Activated CD4-positive, alpha-beta T cell treated with anti-CD3 and anti-CD28 coated beads, Interleukin-2, amount 50 U/mL, for 16 hours (primary cell): Measurements from ENCODE around the gene PLEKHG2.
A peak's percentile ranks its signal among the peaks of the same experiment; 100 is the strongest.
"Not testable (repeated sequence)": the region's sequence is repeated elsewhere in the genome, so short reads cannot be mapped to it uniquely, and the experiment has no call there.

Experiments used
- DNase-seq: peaks from one replicate; pipeline ENCODE4 v3.0.0-alpha.2; 2020

Gene PLEKHG2

GRCh38 chr19:39424934-39425333 is 12.5 kb downstream of the PLEKHG2 start:
- no peak for DNase-seq

DNA sequence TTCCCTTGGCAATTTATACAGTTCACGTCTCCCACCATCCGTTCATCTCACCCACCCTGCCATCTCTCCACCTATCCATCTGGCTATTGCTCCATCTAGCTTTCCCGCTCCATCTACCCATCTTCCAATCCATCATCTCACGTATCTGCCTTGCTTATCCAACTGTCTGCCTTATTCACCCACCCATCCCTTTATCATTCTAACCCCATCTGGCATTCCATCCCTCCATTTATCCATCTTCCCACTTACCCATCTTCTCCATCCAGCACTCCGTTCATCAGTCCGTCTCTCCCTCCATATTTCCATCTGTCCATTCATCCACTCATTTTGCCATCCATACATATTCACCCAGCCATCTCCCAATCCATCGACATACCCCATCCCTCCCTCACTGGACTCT is 13.3 kb downstream of the PLEKHG2 start:
- DNase-seq, result no peak

DNA sequence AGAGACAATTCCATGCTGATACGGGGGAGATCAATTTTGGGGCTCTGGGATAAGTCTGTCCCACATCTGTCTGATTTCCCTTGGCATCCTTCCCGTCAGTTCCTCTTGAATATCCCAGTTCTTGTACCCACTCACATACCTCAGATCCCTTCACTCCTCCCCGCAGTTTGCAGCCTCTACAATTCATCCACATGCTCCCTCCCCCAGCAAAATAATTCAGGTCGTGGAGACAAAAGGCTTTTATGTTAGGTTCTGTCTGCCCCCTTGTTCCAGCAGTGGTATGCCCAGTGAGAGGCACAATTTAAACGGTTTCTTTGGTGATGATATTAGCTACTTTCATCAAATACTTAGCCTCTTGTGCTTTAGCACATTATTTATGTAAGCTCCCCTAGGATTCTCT is 13.7 kb downstream of the PLEKHG2 start:
- no peak for DNase-seq

GRCh38 chr19:39427707-39428106 is 15.2 kb downstream of the PLEKHG2 start:
- DNase-seq, result no peak

- DNase-seq, result no peak
Measured at GRCh38 chr19:39428283-39429112, 16.0 kb downstream of the PLEKHG2 start.

GRCh38 chr19:39430675-39431593 is 18.5 kb downstream of the PLEKHG2 start:
- peak; percentile 92 for DNase-seq

DNA sequence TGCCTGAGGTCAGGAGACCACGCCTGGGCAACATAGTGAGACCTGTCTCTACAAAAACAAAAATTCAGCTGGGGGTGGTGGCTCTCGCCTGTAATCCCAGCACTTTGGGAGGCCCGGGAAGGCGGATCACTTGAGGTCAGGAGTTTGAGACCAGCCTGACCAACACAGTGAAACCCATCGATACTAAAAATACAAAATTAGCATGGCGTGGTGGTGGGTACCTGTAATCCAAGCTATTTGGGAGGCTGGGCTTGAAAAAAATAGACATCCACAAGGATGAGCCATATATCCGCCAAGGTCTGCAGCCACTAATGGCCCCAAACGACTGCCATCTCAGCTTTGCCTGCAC is 20.2 kb downstream of the PLEKHG2 start:
- no peak for DNase-seq

- DNase-seq, result no peak
Measured at GRCh38 chr19:39433480-39434079, 21.1 kb downstream of the PLEKHG2 start.

- DNase-seq, result no peak
Measured at GRCh38 chr19:39434123-39435076, 21.9 kb downstream of the PLEKHG2 start.

DNA sequence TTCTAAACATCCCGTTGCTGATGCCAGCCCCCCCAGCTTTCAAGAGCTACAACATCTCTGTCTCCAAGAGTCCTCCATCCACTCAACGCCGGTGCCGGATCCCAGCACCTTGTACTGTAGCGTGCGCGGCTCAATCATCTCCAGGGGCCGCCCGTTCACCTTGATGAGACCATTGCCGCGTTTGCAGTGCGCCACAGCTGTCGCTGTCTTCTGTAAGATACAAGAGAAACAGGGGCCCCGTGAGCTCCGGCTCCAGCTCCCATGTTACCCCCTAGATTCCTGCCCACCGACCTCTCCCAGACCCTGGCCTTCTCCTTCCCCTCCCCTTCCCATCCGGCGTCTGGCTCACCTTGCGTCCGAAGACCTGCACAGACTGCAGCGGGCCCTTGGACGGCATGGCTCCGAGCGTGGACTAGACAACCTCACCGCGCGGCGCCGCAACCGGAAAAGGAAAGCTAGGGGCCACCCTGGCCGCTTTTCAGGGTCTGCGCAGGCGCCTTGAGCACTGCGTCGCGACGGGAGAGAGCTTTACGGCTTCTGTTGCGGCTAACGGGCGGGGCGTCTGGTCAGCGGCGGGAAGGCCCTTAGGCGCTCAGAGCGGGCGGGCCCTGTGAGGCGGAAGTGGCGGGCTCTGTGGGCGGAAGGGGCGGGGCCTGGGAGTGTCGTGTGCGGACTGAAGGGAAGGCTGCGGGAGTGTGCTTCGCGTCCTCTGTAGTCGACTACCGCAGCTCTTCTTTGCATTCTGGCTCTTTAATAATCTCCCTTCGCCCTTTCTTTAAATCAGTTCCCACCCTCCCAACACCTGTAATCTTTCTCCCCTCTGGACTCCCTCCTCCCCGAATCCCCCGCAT is 23.3 kb downstream of the PLEKHG2 start, which contains the start of gene RPS16:
RPS16 (minus strand) TSS at position 451 of the 851 bp plus-strand sequence; CDS start at position 397, 54 bp downstream.
- DNase-seq, result peak; percentile 99

DNA sequence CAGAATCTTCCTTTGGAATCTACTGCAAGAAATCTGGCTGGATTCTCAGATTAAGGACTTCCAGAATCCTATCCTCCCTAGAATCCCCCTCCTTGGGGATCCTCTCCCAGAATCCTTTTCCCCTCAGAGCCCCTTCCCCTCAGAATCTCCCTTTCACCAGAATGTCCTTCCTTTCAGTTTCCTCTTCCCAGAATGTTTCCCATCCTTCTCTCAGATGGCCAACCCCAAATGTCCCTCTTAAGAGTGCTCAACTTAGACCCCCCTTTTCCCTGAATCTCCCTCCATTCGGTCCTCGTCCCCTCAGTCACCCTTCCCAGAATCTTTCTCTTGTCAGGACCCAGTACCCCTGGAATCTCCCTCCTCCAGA is 23.9 kb downstream of the PLEKHG2 start:
- DNase-seq, result no peak

GRCh38 chr19:39438270-39438934 is 25.9 kb downstream of the PLEKHG2 start:
- DNase-seq, result no peak

DNA sequence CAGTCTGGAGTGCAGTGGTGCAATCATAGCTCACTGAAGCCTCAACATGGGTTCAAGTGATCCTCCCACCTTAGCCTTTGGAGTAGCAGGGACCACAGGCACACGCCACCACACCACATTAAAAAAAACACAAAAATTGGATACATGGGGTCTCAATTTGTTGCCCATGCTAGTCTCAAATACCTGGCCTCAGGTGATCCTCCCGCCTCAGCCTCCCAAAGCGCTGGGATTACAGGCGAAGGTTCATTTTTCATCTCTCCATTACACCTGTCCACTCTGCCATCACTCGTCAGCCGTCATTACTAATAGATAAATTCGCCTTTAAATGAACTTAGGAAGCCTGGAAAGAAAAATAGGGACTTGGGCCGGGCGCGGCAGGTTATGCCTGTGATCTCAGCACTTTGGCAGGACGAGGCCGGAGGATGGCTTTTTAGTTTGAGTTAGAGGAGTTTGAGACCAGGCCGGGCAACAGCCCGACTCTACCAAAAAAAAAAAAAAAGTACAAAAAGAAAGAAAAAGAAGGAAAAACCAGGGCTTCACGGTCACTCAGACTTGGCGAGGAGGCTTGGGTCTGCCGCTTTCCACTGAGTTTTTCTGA is 32.2 kb downstream of the PLEKHG2 start:
- DNase-seq, result no peak

GRCh38 chr19:39445196-39446111 is 33.0 kb downstream of the PLEKHG2 start, which contains the start of gene SUPT5H:
Gene SUPT5H, plus strand, starts transcription at chr19:39445582. Its CDS starts 309 bp downstream, at chr19:39445891.
- DNase-seq, result peak; percentile 99

- DNase-seq, result no peak
Measured at GRCh38 chr19:39446365-39447084, 34.1 kb downstream of the PLEKHG2 start.

DNA sequence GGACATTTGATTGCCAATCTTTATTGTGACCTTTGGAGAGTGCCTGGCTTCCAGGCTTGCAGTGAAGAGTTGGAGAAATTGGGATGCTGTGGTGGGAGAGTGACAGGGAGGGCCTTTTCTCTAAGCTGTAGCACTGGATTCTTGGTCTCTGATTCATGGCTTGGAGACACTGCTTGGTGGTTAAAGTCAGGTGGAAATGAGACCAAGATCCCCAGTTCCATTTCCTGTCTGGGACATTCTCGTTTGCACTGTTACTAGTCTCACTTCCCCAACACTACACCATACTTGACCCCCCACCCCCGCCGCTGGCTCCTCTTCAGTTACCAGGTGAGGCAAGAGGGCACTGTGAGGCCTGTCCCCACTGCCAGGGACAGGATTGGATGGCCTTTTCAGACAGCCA is 35.8 kb downstream of the PLEKHG2 start:
- peak; percentile 34 for DNase-seq

GRCh38 chr19:39449116-39449797 is 36.8 kb downstream of the PLEKHG2 start:
- no peak for DNase-seq

GRCh38 chr19:39451257-39451656 is 38.8 kb downstream of the PLEKHG2 start:
- not testable (repeated sequence) for DNase-seq
